HG03064 (cell line): Measurements from ENCODE around the gene RGS19.
"Not testable (repeated sequence)": the region's sequence is repeated elsewhere in the genome, so short reads cannot be mapped to it uniquely, and the experiment has no call there.

Source experiments
- ATAC-seq: cut with Tn5 transposase; IDR thresholded peaks from one replicate; pipeline ENCODE4 v1.9.1; 2021; ENCODE audit warnings: low read depth; ENCODE audit not compliant: unreplicated experiment

RGS19 gene

GRCh38 chr20:64079273-64080012 lies at the start of gene RGS19:
TSS of gene RGS19 (minus strand) at chr20:64079518. CDS start at chr20:64076886, 2,632 bp downstream.
- no peak for ATAC-seq

GRCh38 chr20:64123517-64123916 lies 44.2 kb upstream of the RGS19 start:
- ATAC-seq = not testable (repeated sequence)

GRCh38 chr20:64122927-64123326 lies 43.6 kb upstream of the RGS19 start:
- ATAC-seq = not testable (repeated sequence)

- no peak for ATAC-seq
These were observed 42.3 kb upstream of the RGS19 start for GRCh38 chr20:64121586-64121985.

GRCh38 chr20:64119681-64120341 lies 40.5 kb upstream of the RGS19 start:
- ATAC-seq = no peak

- no peak for ATAC-seq
These were observed 40.0 kb upstream of the RGS19 start for GRCh38 chr20:64119301-64119680.

- ATAC-seq = not testable (repeated sequence)
These were observed 38.1 kb upstream of the RGS19 start for GRCh38 chr20:64117432-64117777.

GRCh38 chr20:64116541-64117431 lies 37.5 kb upstream of the RGS19 start:
- ATAC-seq = no peak

GRCh38 chr20:64116016-64116415 lies 36.7 kb upstream of the RGS19 start:
- ATAC-seq = no peak

- no peak for ATAC-seq
These were observed 36.0 kb upstream of the RGS19 start for GRCh38 chr20:64115171-64115911.

- no peak for ATAC-seq
These were observed 35.1 kb upstream of the RGS19 start for GRCh38 chr20:64114356-64114971.

- no peak for ATAC-seq
These were observed 34.6 kb upstream of the RGS19 start for GRCh38 chr20:64113796-64114355.

- ATAC-seq = no peak
These were observed 34.1 kb upstream of the RGS19 start for GRCh38 chr20:64113444-64113775.

- no peak for ATAC-seq
These were observed 33.5 kb upstream of the RGS19 start for GRCh38 chr20:64112691-64113443.

GRCh38 chr20:64111841-64112641 lies 32.7 kb upstream of the RGS19 start:
- no peak for ATAC-seq

GRCh38 chr20:64110411-64111068 lies 31.2 kb upstream of the RGS19 start:
- no peak for ATAC-seq

GRCh38 chr20:64109831-64110391 lies 30.6 kb upstream of the RGS19 start:
- no peak for ATAC-seq
